Neural cell (in vitro differentiated cells): Measurements from ENCODE around the gene TRPM7.

ENCODE experiments used
- EP300 ChIP-seq: fragments of 450-650 bp; conservative IDR thresholded peaks from 2 replicates; pipeline ENCODE4 v1.6.1; 2014; ENCODE audit warnings: antibody characterized with exemption, mild to moderate bottlenecking, moderate library complexity; ENCODE audit not compliant: poor library complexity, severe bottlenecking
- EZH2 ChIP-seq: fragments of 200-600, 300-800 bp; shearing (Covaris generic), sonication (generic); IDR thresholded peaks from 2 replicates; pipeline ENCODE4 v1.6.1; 2014; ENCODE audit warnings: antibody characterized with exemption, low read length, borderline replicate concordance, mild to moderate bottlenecking; ENCODE audit not compliant: insufficient read depth, poor library complexity, severe bottlenecking
- POLR2AphosphoS5 ChIP-seq: IDR thresholded peaks from 2 replicates; pipeline ENCODE4 v1.6.1; 2012
- RAD21 ChIP-seq: fragments of 450-650 bp; conservative IDR thresholded peaks from 2 replicates; pipeline ENCODE4 v1.6.1; 2014; ENCODE audit warnings: antibody characterized with exemption, mild to moderate bottlenecking, moderate library complexity
- SMC3 ChIP-seq: fragments of 450-650 bp; conservative IDR thresholded peaks from 2 replicates; pipeline ENCODE4 v1.6.1; 2014; ENCODE audit warnings: antibody characterized with exemption, mild to moderate bottlenecking, moderate library complexity; ENCODE audit not compliant: poor library complexity
- TF ChIP-seq, protein P1 (sequence below): fragments of 450-650 bp; IDR thresholded peaks from 2 replicates; pipeline ENCODE4 v1.5.1; 2014; ENCODE audit warnings: antibody characterized with exemption, mild to moderate bottlenecking, moderate library complexity; ENCODE audit not compliant: poor library complexity, severe bottlenecking

DNA sequence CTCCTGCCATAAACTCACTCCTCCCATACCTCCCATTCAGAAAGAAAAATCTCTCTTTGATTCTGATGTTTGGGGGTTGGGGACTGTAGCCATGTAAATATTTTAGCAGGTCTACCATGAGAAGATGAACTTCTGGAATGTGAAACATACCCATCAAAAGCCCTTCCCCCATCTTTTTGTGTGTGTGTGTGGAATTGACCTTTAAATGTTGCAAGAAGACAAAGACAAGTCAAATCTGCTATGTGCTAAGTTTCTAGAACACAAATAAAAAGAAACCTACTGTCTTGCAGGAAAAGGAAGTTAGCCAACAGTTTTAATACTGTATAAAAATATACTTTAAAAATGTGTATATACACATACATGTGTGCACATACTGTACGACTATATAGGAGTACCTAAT is 110.4 kb downstream of the TRPM7 start:
- TF ChIP-seq EP300 (no peak), EZH2 (no peak), POLR2AphosphoS5 (no peak), SMC3 (no peak), RAD21 (no peak)
- TF ChIP-seq, protein P1, sequence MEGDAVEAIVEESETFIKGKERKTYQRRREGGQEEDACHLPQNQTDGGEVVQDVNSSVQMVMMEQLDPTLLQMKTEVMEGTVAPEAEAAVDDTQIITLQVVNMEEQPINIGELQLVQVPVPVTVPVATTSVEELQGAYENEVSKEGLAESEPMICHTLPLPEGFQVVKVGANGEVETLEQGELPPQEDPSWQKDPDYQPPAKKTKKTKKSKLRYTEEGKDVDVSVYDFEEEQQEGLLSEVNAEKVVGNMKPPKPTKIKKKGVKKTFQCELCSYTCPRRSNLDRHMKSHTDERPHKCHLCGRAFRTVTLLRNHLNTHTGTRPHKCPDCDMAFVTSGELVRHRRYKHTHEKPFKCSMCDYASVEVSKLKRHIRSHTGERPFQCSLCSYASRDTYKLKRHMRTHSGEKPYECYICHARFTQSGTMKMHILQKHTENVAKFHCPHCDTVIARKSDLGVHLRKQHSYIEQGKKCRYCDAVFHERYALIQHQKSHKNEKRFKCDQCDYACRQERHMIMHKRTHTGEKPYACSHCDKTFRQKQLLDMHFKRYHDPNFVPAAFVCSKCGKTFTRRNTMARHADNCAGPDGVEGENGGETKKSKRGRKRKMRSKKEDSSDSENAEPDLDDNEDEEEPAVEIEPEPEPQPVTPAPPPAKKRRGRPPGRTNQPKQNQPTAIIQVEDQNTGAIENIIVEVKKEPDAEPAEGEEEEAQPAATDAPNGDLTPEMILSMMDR, result no peak
